GM18951 (cell line): ENCODE measurements around the gene ZNF791.

Experiments used
- POLR2A ChIP-seq: IDR thresholded peaks from 4 replicates; pipeline ENCODE4 v1.6.1; 2011; ENCODE audit warnings: mild to moderate bottlenecking; ENCODE audit not compliant: insufficient read length, insufficient read depth; ENCODE audit errors: extremely low read depth
- in situ Hi-C: fragments of 300-500 bp; cut with MboI; formaldehyde crosslinking; loops from one replicate; pipeline ENCODE4 v1.12.0; 2022; ENCODE audit warnings: low sequenced_read_pairs, mixed read lengths, inconsistent platforms; ENCODE audit not compliant: unreplicated experiment

Gene ZNF791

GRCh38 chr19:12680034-12680433 is 69.3 kb downstream of the ZNF791 start:
- in situ Hi-C loops = no loop called here

GRCh38 chr19:12681074-12681987 is 70.6 kb downstream of the ZNF791 start, which contains the start of gene DHPS:
Gene DHPS, minus strand, starts transcription at chr19:12681880. Its CDS starts 114 bp downstream, at chr19:12681766.
- in situ Hi-C loops = no loop called here
- peak; percentile 72 for TF ChIP-seq POLR2A

More at GRCh38 chr19:12680034-12680433, 69.3 kb downstream of the ZNF791 start:
- TF ChIP-seq POLR2A = no peak
